Gastrocnemius medialis (tissue), 4 donors: Measurements from ENCODE around the gene ULBP2. TPM values are rescaled to one million over a fixed set of nuclear protein-coding genes. Genes with fewer than 3 reads are reported as not detected.
A peak's percentile ranks its signal among the peaks of the same experiment; 100 is the strongest.

Source experiments
- ATAC-seq, 2 donors: fragments of 150-250 bp; one replicate each; pipeline ENCODE4 v1.9.1; 2016
- DNase-seq, 2 donors: peaks; one replicate each; pipeline ENCODE4 v3.0.0-alpha.2; 2019
- H3K27ac ChIP-seq, 4 donors: fragments of 200-600 bp; sonication (generic); 1 replicate in 1 of 4; 2 replicates in 3 of 4; pipeline ENCODE4 v1.5.1; 2016 to 2018; ENCODE audit warnings: mild to moderate bottlenecking in 2 of 4, moderate library complexity in 1 of 4
- H3K27me3 ChIP-seq, 3 donors: fragments of 200-600 bp; sonication (generic) in 2 of 3; 1 replicate in 1 of 3; 2 replicates in 2 of 3; pipeline versions ENCODE4 v1.5.1 to v1.6.0; 2016 to 2019; ENCODE audit warnings: mild to moderate bottlenecking in 1 of 3, moderate library complexity in 1 of 3
- H3K36me3 ChIP-seq, 2 donors: fragments of 200-600 bp; sonication (generic) in 1 of 2; one replicate each; pipeline ENCODE4 v1.5.1; 2017 to 2018
- H3K4me1 ChIP-seq, 2 donors: fragments of 200-600 bp; sonication (generic) in 1 of 2; one replicate each; pipeline ENCODE4 v1.5.1; 2016 to 2017; ENCODE audit warnings: mild to moderate bottlenecking in 2 of 2
- H3K4me3 ChIP-seq, 4 donors: fragments of 200-600 bp; sonication (generic) in 3 of 4; 1 replicate in 1 of 4; 2 replicates in 3 of 4; pipeline ENCODE4 v1.5.1; 2016 to 2019; ENCODE audit warnings: mild to moderate bottlenecking in 2 of 4
- H3K9me3 ChIP-seq, 3 donors: fragments of 200-600 bp; sonication (generic) in 2 of 3; 1 replicate in 1 of 3; 2 replicates in 2 of 3; pipeline ENCODE4 v1.5.1; 2016 to 2019
- CTCF ChIP-seq, 5 experiments: fragments of 450-650 bp in 3 of 5; fragments of 200-600 bp in 2 of 5; sonication (generic) in 2 of 5; IDR thresholded peaks in 4 of 5; conservative IDR thresholded peaks in 1 of 5; 1 replicate in 4 of 5; 2 replicates in 1 of 5; pipeline ENCODE4 v1.5.1; 2016 to 2019; ENCODE audit warnings: antibody characterized with exemption in 5 of 5, mild to moderate bottlenecking in 3 of 5, moderate library complexity in 3 of 5
- POLR2A ChIP-seq, 2 donors: fragments of 450-650 bp; IDR thresholded peaks; one replicate each; pipeline ENCODE4 v1.6.1; 2017; ENCODE audit warnings: antibody characterized with exemption in 2 of 2, mild to moderate bottlenecking in 2 of 2, moderate library complexity in 2 of 2
- in situ Hi-C, 4 donors: fragments of 200-750 bp; cut with MboI; loops; one replicate each; pipeline versions ENCODE4 v1.15.0 to v1.8.0; 2017; ENCODE audit warnings: low sequenced_read_pairs in 4 of 4
- intact Hi-C: fragments of 100-400 bp; cut with DNase I; formaldehyde crosslinking; loops from one replicate; pipeline ENCODE4 v1.15.1; 2023; ENCODE audit warnings: low total_unique reads
- total RNA-seq, 4 donors: library from RNA; depleted of rRNA; stranded (reverse); fragments of >200 nt; gene quantifications; one replicate each; pipeline versions ENCODE4 v1.1.0 to v1.2.3, GENCODE V29; 2016

Gene ULBP2
- total RNA-seq, 4 donors from 2014 or later = 0.44 to 0.49 TPM; not detected in 2

GRCh38 chr6:149931501-149931900, 10.3 kb upstream of the ULBP2 start:
- no peaks in the 10 kb centered on the region for H3K9me3 ChIP-seq
- no peaks in the 10 kb centered on the region for H3K36me3 ChIP-seq
- H3K27ac ChIP-seq = no peak overlapping the region
- intact Hi-C loops = no loop called here
- no peaks in the 10 kb centered on the region for H3K4me1 ChIP-seq
- peaks cover 3 to 41% (median 32%) of the 10 kb centered on the region in 3 donors for H3K27me3 ChIP-seq
- TF ChIP-seq POLR2A (IDR thresholded peaks at IDR 0.05) (no peak), CTCF (IDR thresholded peaks at IDR 0.05 in 4 of 5, conservative IDR thresholded peaks at IDR 0.05 in 1 of 5) (no peak)
- ATAC-seq (no peak), DNase-seq (no peak)
- no peak overlapping the region for H3K4me3 ChIP-seq
- in situ Hi-C loops = loop anchor here in 3 of 4 donors (5.0 kb wide), 1 partner anchor 86 kb away; no protein-coding TSS in a partner anchor

- H3K36me3 ChIP-seq = no peaks in the 10 kb centered on the region
- no peak for DNase-seq
- no peak overlapping the region for H3K27ac ChIP-seq
- H3K27me3 ChIP-seq = peaks cover 16 to 54% (median 45%) of the 10 kb centered on the region in 3 donors
- no peaks in the 10 kb centered on the region for H3K9me3 ChIP-seq
- intact Hi-C loops = no loop called here
- TF ChIP-seq POLR2A (IDR thresholded peaks at IDR 0.05) (no peak), CTCF (IDR thresholded peaks at IDR 0.05 in 4 of 5, conservative IDR thresholded peaks at IDR 0.05 in 1 of 5) (no peak)
- no peak for ATAC-seq
- in situ Hi-C loops = loop anchor here in 3 of 4 donors (5.0 kb wide), 1 partner anchor 84 kb away; no protein-coding TSS in a partner anchor
- no peaks in the 10 kb centered on the region for H3K4me1 ChIP-seq
- no peak overlapping the region for H3K4me3 ChIP-seq
These were observed 8.8 kb upstream of the ULBP2 start for GRCh38 chr6:149933036-149933435.

- in situ Hi-C loops = loop anchor here in 3 of 4 donors (5.0 kb wide), 1 partner anchor 84 kb away; no protein-coding TSS in a partner anchor
- Histone ChIP-seq H3K9me3 (no peaks in the 10 kb centered on the region), H3K4me1 (peaks cover 3 to 4% of the 10 kb centered on the region in 2 donors), H3K27ac (no peak overlapping the region), H3K27me3 (peaks cover 20 to 58% (median 49%) of the 10 kb centered on the region in 3 donors), H3K4me3 (no peak overlapping the region), H3K36me3 (no peaks in the 10 kb centered on the region)
- TF ChIP-seq CTCF (IDR thresholded peaks at IDR 0.05 in 4 of 5, conservative IDR thresholded peaks at IDR 0.05 in 1 of 5) = no peak
- no peak for TF ChIP-seq POLR2A (IDR thresholded peaks at IDR 0.05)
- ATAC-seq (no peak), DNase-seq (no peak)
- intact Hi-C loops = no loop called here
These were observed 8.4 kb upstream of the ULBP2 start for GRCh38 chr6:149933461-149933860.

- peaks cover 30 to 64% (median 52%) of the 10 kb centered on the region in 3 donors for H3K27me3 ChIP-seq
- H3K36me3 ChIP-seq = no peaks in the 10 kb centered on the region
- in situ Hi-C loops = loop anchor here (5.0 kb wide), 1 partner anchor 83 kb away; no protein-coding TSS in a partner anchor
- peak; percentile 77 to 87 (median 84) for TF ChIP-seq CTCF (IDR thresholded peaks at IDR 0.05 in 4 of 5, conservative IDR thresholded peaks at IDR 0.05 in 1 of 5)
- no peak for TF ChIP-seq POLR2A (IDR thresholded peaks at IDR 0.05)
- no peak overlapping the region for H3K4me3 ChIP-seq
- peaks cover 10 to 12% of the 10 kb centered on the region in 2 donors for H3K4me1 ChIP-seq
- H3K9me3 ChIP-seq = no peaks in the 10 kb centered on the region
- peak; percentile 53 to 82 for ATAC-seq
- no peak for DNase-seq
- intact Hi-C loops = loop anchor here (1.0 kb wide), 1 partner anchor 83 kb away; no protein-coding TSS in a partner anchor
- no peak overlapping the region for H3K27ac ChIP-seq
These were observed 7.3 kb upstream of the ULBP2 start for GRCh38 chr6:149934249-149935156.
